Prostate gland (tissue), 2 donors: ENCODE results near the gene POLR3B. TPM values are rescaled to one million over a fixed set of nuclear protein-coding genes. Genes with fewer than 3 reads are reported as not detected.

Experiments used
- DNase-seq: peaks from one replicate; pipeline ENCODE4 v3.0.0-alpha.2; 2019; ENCODE audit warnings: low spot score
- H3K27ac ChIP-seq, 2 donors: fragments of 200-600 bp; sonication (generic); 2 replicates each; pipeline ENCODE4 v1.5.1; 2017 to 2019
- H3K27me3 ChIP-seq: fragments of 200-600 bp; sonication (generic); replicated peaks from 2 replicates; pipeline ENCODE4 v1.5.1; 2019; ENCODE audit not compliant: insufficient read depth
- H3K36me3 ChIP-seq, 2 donors: fragments of 200-600 bp; sonication (generic); 1 replicate in 1 of 2; 2 replicates in 1 of 2; pipeline versions ENCODE4 v1.5.1 to v1.8.1; 2017 to 2019
- H3K4me1 ChIP-seq: fragments of 200-600 bp; sonication (generic); replicated peaks from 2 replicates; pipeline ENCODE4 v1.5.1; 2019
- H3K4me3 ChIP-seq, 2 donors: fragments of 200-600 bp; sonication (generic); 2 replicates each; pipeline ENCODE4 v1.5.1; 2017 to 2019
- H3K9me3 ChIP-seq: fragments of 200-600 bp; sonication (generic); 2 replicates; pipeline ENCODE4 v1.5.1; 2017
- POLR2A ChIP-seq: fragments of 450-650 bp; IDR thresholded peaks from one replicate; pipeline ENCODE4 v1.6.1; 2016; ENCODE audit warnings: antibody characterized with exemption, mild to moderate bottlenecking
- POLR2AphosphoS5 ChIP-seq: sonication (generic); formaldehyde crosslinking; IDR thresholded peaks from one replicate; pipeline ENCODE4 v1.6.1; 2017; ENCODE audit warnings: antibody characterized with exemption
- WGBS: methylation state at CpG from one replicate; pipeline ENCODE4 v1.1.5; 2018; 5-methylcytosine and 5-hydroxymethylcytosine counted together
- intact Hi-C: fragments of 100-400 bp; cut with DNase I; formaldehyde crosslinking; loops from one replicate; pipeline ENCODE4 v1.14.2; 2022
- total RNA-seq, 2 donors: library from RNA; depleted of rRNA; stranded (reverse); fragments of >200 nt; gene quantifications; one replicate each; pipeline ENCODE4 v1.1.0, GENCODE V29; 2016
- TF ChIP-seq, protein P1 (sequence below), 4 experiments: fragments of 200-600 bp in 2 of 4; fragments of 450-650 bp in 2 of 4; sonication (generic) in 2 of 4; IDR thresholded peaks; 1 replicate in 3 of 4; 2 replicates in 1 of 4; pipeline ENCODE4 v1.5.1; 2016 to 2019; ENCODE audit warnings: antibody characterized with exemption in 4 of 4, mild to moderate bottlenecking in 2 of 4, moderate library complexity in 2 of 4

Gene POLR3B
- total RNA-seq, 2 donors from 2014 or later: 8.6 to 9.5 TPM

DNA sequence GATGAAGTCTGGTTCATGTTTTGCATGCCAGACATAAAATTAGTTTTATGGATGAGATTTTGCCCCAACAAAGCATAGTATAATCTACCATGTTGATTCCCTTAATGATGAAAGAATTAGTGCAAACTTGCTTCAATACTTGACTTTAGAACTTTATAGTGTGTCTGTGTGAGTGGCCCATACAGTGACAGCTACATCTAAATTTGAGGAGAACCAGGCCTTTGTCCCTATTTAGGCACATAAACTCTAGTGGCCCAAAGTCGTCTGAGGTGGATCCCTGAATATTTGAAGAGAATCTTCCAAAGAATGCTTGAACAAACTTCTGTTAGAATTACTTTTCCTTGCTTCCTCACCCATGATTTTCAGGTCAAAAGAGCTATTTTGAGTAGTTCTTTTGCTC lies 70.4 kb downstream of the POLR3B start:
- Histone ChIP-seq H3K4me1 (no peaks in the 10 kb centered on the region), H3K27me3 (no peaks in the 10 kb centered on the region), H3K36me3 (no peaks in the 10 kb centered on the region), H3K9me3 (no peaks in the 10 kb centered on the region), H3K27ac (no peak overlapping the region), H3K4me3 (no peak overlapping the region)
- intact Hi-C loops: no loop called here
- TF ChIP-seq, protein P1, sequence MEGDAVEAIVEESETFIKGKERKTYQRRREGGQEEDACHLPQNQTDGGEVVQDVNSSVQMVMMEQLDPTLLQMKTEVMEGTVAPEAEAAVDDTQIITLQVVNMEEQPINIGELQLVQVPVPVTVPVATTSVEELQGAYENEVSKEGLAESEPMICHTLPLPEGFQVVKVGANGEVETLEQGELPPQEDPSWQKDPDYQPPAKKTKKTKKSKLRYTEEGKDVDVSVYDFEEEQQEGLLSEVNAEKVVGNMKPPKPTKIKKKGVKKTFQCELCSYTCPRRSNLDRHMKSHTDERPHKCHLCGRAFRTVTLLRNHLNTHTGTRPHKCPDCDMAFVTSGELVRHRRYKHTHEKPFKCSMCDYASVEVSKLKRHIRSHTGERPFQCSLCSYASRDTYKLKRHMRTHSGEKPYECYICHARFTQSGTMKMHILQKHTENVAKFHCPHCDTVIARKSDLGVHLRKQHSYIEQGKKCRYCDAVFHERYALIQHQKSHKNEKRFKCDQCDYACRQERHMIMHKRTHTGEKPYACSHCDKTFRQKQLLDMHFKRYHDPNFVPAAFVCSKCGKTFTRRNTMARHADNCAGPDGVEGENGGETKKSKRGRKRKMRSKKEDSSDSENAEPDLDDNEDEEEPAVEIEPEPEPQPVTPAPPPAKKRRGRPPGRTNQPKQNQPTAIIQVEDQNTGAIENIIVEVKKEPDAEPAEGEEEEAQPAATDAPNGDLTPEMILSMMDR (IDR thresholded peaks at IDR 0.05): no peak
- TF ChIP-seq POLR2AphosphoS5 (no peak), POLR2A (no peak)
- WGBS: 57% methylated on average over 1 of the region's 1 CpG
- DNase-seq: no peak

DNA sequence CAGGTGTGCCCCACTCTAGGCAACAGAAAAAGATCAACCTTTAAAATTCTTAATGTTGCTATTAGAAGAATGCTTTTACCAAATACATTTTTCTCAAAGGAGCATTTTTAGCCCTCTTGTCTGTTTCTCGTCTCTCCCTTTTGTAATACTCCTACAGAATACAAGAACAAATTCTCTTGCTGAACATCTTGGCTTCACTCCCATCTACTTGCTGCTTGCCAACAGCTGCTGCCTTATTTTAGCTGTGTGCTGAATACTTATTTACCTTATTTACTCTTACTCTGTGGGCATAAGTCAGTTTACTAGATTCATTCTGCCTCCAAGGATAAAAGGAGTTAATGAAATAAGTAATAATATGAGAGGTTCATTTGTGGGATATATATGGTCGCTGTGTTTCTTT lies 70.8 kb downstream of the POLR3B start:
- whole genome bisulfite sequencing: 36% methylated on average over 2 of the region's 2 CpGs
- H3K36me3 ChIP-seq: no peaks in the 10 kb centered on the region
- no peak overlapping the region for H3K4me3 ChIP-seq
- no peaks in the 10 kb centered on the region for H3K4me1 ChIP-seq
- intact Hi-C loops: no loop called here
- H3K27me3 ChIP-seq: no peaks in the 10 kb centered on the region
- no peaks in the 10 kb centered on the region for H3K9me3 ChIP-seq
- DNase-seq: no peak
- no peak for TF ChIP-seq POLR2AphosphoS5
- TF ChIP-seq, protein P1 (IDR thresholded peaks at IDR 0.05): no peak
- TF ChIP-seq POLR2A: no peak
- no peak overlapping the region for H3K27ac ChIP-seq

DNA sequence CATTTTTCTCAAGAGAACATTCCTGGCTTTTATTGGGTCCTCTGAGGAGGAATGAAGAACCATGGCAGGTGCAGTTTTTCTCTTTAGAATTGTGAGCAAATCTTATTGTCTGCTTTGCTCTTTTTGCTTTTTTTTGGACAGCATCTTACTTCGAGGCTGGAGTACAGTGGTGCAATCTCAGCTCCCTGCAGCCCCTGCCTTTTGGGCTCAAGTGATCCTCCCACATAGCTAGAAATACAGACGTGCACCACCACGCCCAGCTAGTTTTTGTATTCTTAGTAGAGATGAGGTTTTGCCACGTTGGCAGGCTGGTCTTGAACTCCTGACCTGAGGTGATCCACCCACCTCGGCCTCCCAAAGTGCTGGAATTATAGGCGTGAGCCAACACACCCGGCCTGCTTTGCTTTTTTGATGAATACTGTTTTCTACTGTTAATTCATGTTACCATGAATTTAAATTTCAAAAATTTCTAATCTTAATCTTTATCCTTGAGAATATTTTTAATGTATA lies 71.5 kb downstream of the POLR3B start:
- H3K27me3 ChIP-seq: no peaks in the 10 kb centered on the region
- TF ChIP-seq, protein P1 (IDR thresholded peaks at IDR 0.05): no peak
- TF ChIP-seq POLR2AphosphoS5 (no peak), POLR2A (no peak)
- no peak overlapping the region for H3K27ac ChIP-seq
- no peaks in the 10 kb centered on the region for H3K36me3 ChIP-seq
- intact Hi-C loops: no loop called here
- H3K4me1 ChIP-seq: no peaks in the 10 kb centered on the region
- DNase-seq: no peak
- H3K9me3 ChIP-seq: no peaks in the 10 kb centered on the region
- no peak overlapping the region for H3K4me3 ChIP-seq
- WGBS: 84% methylated on average over 7 of the region's 7 CpGs

DNA sequence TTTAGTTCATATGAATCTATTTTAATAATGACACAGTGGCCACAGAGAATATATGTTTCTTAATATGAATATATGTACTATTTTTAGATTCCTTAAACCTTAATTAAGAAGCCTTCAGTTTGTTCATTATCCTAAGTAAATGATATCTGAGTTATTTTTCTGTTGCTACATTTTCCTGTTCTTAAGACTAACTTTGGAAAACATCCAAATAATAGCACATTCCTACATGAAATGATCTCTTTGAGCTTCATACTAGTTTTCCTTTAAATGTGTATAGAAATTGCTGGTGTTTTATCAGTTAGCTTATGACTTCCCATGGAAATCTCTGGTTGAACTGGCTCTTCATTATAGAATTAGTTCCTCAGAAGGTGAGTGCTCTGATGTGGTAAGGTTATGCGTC lies 72.1 kb downstream of the POLR3B start:
- 98% methylated on average over 1 of the region's 1 CpG for WGBS
- no peaks in the 10 kb centered on the region for H3K36me3 ChIP-seq
- intact Hi-C loops: no loop called here
- H3K27me3 ChIP-seq: no peaks in the 10 kb centered on the region
- no peak overlapping the region for H3K27ac ChIP-seq
- no peaks in the 10 kb centered on the region for H3K9me3 ChIP-seq
- TF ChIP-seq POLR2A: no peak
- TF ChIP-seq POLR2AphosphoS5: no peak
- H3K4me3 ChIP-seq: no peak overlapping the region
- DNase-seq: no peak
- no peaks in the 10 kb centered on the region for H3K4me1 ChIP-seq

DNA sequence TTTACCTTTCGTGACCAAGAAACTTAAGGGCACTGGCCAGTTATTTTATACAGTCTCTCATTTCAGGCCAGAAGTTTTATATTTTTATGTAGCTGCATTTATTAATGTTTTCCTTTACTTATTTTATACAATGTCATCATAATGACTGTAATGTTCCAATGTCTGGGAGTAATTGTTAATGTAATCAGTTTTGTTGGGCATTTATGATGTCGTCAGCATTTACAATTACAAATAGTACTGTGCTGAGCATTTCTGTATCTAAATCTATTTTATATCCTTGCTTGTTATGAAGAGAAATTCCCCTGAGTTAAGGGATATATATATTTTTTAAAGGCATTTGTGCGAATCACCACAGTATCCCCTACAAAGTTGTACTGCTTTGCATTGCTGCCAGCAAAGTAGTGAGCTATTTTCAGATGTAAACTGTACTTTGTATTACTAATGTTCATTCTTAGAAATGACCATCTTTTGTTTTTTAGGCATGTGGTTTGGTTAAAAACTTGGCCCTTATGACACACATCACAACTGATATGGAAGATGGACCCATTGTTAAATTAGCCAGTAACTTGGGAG lies 74.4 kb downstream of the POLR3B start:
- DNase-seq: no peak
- no peaks in the 10 kb centered on the region for H3K27me3 ChIP-seq
- no peaks in the 10 kb centered on the region for H3K9me3 ChIP-seq
- WGBS: 92% methylated on average over 3 of the region's 3 CpGs
- no peak overlapping the region for H3K4me3 ChIP-seq
- H3K4me1 ChIP-seq: no peaks in the 10 kb centered on the region
- TF ChIP-seq, protein P1 (IDR thresholded peaks at IDR 0.05): no peak
- no peak for TF ChIP-seq POLR2AphosphoS5
- no peak for TF ChIP-seq POLR2A
- intact Hi-C loops: no loop called here
- H3K27ac ChIP-seq: no peak overlapping the region
- no peaks in the 10 kb centered on the region for H3K36me3 ChIP-seq
